ENCODE data around the gene ZNF385A. TPM values are rescaled to one million over a fixed set of nuclear protein-coding genes. Genes with fewer than 3 reads are reported as not detected.

ZNF385A gene
- total and polyA plus RNA-seq, 2 of the 8 experiments (the other 6 are each of a cell fraction or from before 2014, with no cell fraction given): 5.2 to 14.3 TPM

GRCh38 chr12:54350743-54351142 lies 33.8 kb downstream of the ZNF385A start (continued):
- no peak for TF ChIP-seq NRF1 (IDR thresholded peaks at IDR 0.05; ENCODE audit: low read depth, low read length)
- TF ChIP-seq TEAD4 (IDR thresholded peaks at IDR 0.05; ENCODE audit: low read depth, low read length): no peak
- no peak for TF ChIP-seq CREB1 (IDR thresholded peaks at IDR 0.05)
- no peak for TF ChIP-seq KDM5A (IDR thresholded peaks at IDR 0.05; ENCODE audit: low read length)
- TF ChIP-seq SIN3A (conservative IDR thresholded peaks at IDR 0.05 in 1 of 2, IDR thresholded peaks at IDR 0.05 in 1 of 2; ENCODE audit: low read depth in 1 of 2, low read length in 2 of 2): 0 out of 4 replicates have a peak, but pooled peaks of 1 of the 2 experiments have one; percentile 39
- peak; percentile 52; the same call in 1 of the 2 replicates for TF ChIP-seq SP1 (IDR thresholded peaks at IDR 0.05; ENCODE audit: low read depth, low read length)
- TF ChIP-seq CTCF (IDR thresholded peaks at IDR 0.05; ENCODE audit: control extremely low read depth in 1 of 3, insufficient read depth in 1 of 3, low read depth in 1 of 3, low read length in 3 of 3): no peak
- TF ChIP-seq HDAC6 (IDR thresholded peaks at IDR 0.05; ENCODE audit: low read depth, low read length): no peak
- TF ChIP-seq E2F6 (IDR thresholded peaks at IDR 0.05): no peak
